ENCODE data around the gene NEXN.

- TF ChIP-seq CTCF (IDR thresholded peaks at IDR 0.05) (no peak), POLR2AphosphoS5 (IDR thresholded peaks at IDR 0.05) (no peak), POLR2A (IDR thresholded peaks at IDR 0.05) (no peak)
Measured at GRCh38 chr1:77858725-77859124, 29.7 kb upstream of the NEXN start.

Data from breast epithelium (tissue), 3 donors.